ENCODE results near the gene TMEM168.
"Not testable (repeated sequence)": the region's sequence is repeated elsewhere in the genome, so short reads cannot be mapped to it uniquely, and the experiment has no call there.

The TMEM168 gene

GRCh38 chr7:112745635-112746034 lies 44.6 kb downstream of the TMEM168 start:
- no peak for TF ChIP-seq CTCF (IDR thresholded peaks at IDR 0.05; ENCODE audit: low read depth, low read length)
- H3K4me1 ChIP-seq, result no peaks in the 10 kb centered on the region
- H3K9me3 ChIP-seq, result no peaks in the 10 kb centered on the region
- DNase-seq, result no peak
- no peak overlapping the region for H3K4me3 ChIP-seq (ENCODE audit: low read depth, low read length)
- H3K36me3 ChIP-seq, result no peaks in the 10 kb centered on the region
- H3K27me3 ChIP-seq, result peaks cover 12% of the 10 kb centered on the region

DNA sequence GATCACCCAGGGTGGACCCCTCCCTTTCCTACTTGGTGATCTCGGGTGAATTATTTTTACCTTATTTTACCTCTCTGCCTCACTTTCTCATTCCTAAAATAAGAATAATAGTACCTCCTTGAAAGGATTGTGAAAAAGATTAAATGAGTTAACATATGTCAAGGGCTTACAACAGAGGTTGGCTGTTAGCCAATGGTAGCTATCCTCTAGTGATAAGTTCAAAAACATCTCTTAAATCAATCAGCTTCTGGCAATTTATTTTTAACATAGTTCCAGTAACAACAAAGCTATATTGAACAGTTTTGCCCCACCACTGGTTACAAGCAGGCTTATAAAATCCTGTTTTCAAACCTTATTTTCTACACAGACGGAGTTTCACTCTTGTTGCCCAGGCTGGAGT lies 45.4 kb downstream of the TMEM168 start:
- TF ChIP-seq CTCF (IDR thresholded peaks at IDR 0.05; ENCODE audit: low read depth, low read length), result no peak

GRCh38 chr7:112743811-112744210 lies 46.4 kb downstream of the TMEM168 start:
- H3K27me3 ChIP-seq, result peaks cover 5% of the 10 kb centered on the region
- TF ChIP-seq CTCF (IDR thresholded peaks at IDR 0.05; ENCODE audit: low read depth, low read length), result no peak
- peak; percentile 20 for DNase-seq
- H3K4me3 ChIP-seq (ENCODE audit: low read depth, low read length), result no peak overlapping the region
- no peaks in the 10 kb centered on the region for H3K4me1 ChIP-seq
- no peaks in the 10 kb centered on the region for H3K36me3 ChIP-seq
- H3K9me3 ChIP-seq, result no peaks in the 10 kb centered on the region

More for the DNA sequence above, 45.4 kb downstream of the TMEM168 start:
- peaks cover 5% of the 10 kb centered on the region for H3K27me3 ChIP-seq
- H3K9me3 ChIP-seq, result no peaks in the 10 kb centered on the region
- no peak for DNase-seq
- H3K4me1 ChIP-seq, result no peaks in the 10 kb centered on the region
- H3K36me3 ChIP-seq, result no peaks in the 10 kb centered on the region
- H3K4me3 ChIP-seq (ENCODE audit: low read depth, low read length), result no peak overlapping the region

DNA sequence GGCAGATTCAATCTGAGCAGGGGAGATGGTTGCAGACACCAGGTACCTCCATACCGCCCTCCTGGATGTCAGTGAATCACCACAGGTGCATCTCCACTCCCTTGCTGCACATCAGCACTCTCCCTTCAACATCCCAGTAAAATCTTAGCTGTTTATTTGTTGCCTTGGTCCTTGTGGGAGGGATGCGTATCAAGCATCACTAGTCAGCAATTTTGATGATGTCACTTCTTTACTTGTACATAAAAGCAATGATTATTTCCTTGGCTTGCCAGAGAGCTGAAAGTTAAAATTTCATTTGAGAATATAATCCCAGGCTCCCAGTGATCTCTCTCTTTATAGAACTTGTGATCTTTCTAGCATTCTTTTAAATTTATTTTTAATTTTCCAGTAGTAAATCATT lies 49.5 kb downstream of the TMEM168 start:
- H3K27me3 ChIP-seq, result peaks cover 5% of the 10 kb centered on the region

DNA sequence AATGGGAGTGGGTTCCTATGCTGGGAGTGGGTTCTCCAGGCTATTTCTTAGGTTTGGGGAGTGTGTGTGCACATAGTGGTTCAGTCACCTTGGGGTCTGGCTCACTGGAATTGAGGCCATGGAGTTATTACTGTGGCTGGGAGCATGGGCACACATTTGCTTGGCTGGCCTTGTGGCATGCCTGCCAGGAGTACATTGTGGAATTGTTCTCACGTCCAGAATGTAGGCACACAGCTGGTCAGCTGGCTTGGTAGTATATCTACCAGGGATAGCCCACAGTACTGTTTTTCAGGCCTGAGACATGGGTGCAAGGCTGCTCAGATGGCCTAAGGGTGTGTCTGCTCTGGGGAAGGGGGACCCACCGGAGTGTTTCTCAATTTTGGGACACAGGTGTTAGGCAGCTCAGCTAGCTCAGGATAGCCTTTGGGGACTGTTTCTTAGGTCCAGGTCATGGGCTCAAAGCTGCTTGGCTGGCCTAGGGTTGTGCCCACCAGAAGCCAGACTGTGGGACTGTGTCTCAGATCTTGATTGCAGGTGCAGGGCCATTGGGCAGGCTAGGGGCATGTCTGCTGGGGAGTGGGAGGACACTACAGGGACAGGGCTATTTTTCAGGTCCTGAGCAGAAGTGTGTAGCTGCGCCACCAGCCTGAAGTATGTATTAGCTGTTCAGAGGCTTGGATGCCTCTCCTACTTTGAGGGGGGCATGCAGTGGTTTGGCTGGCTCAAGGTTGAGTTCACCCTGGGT lies 50.6 kb downstream of the TMEM168 start:
- TF ChIP-seq CTCF (IDR thresholded peaks at IDR 0.05; ENCODE audit: low read depth, low read length), result no peak
- Histone ChIP-seq H3K4me3 (ENCODE audit: low read depth, low read length) (no peak overlapping the region), H3K4me1 (no peaks in the 10 kb centered on the region), H3K9me3 (no peaks in the 10 kb centered on the region), H3K27me3 (peaks cover 5% of the 10 kb centered on the region), H3K36me3 (no peaks in the 10 kb centered on the region)
- DNase-seq, result no peak

More for the DNA sequence above, 49.5 kb downstream of the TMEM168 start:
- Histone ChIP-seq H3K4me1 (no peaks in the 10 kb centered on the region), H3K36me3 (no peaks in the 10 kb centered on the region), H3K9me3 (no peaks in the 10 kb centered on the region), H3K4me3 (ENCODE audit: low read depth, low read length) (no peak overlapping the region)
- no peak for TF ChIP-seq CTCF (IDR thresholded peaks at IDR 0.05; ENCODE audit: low read depth, low read length)
- DNase-seq, result no peak

DNA sequence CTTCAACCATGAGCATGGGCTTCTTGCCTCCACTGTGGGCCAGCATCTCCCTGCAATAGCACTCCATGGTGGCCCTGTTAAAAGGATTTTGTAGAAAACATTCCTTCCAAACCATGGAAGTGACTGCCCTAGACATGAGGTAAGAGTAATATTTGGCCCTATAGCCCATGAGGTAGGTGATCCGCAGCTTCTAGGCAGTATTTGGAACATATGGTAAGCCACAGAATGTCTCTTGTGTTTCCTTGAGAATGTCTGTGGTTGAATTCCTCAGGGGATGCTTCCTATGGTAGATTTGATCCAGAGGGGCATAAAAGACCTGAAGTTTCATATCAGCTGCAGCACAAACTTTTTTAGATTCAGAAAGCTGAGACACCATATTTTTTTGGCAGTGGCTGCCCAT lies 54.9 kb downstream of the TMEM168 start:
- TF ChIP-seq CTCF (IDR thresholded peaks at IDR 0.05; ENCODE audit: low read depth, low read length), result no peak
- DNase-seq, result no peak
- H3K4me3 ChIP-seq (ENCODE audit: low read depth, low read length), result no peak overlapping the region

DNA sequence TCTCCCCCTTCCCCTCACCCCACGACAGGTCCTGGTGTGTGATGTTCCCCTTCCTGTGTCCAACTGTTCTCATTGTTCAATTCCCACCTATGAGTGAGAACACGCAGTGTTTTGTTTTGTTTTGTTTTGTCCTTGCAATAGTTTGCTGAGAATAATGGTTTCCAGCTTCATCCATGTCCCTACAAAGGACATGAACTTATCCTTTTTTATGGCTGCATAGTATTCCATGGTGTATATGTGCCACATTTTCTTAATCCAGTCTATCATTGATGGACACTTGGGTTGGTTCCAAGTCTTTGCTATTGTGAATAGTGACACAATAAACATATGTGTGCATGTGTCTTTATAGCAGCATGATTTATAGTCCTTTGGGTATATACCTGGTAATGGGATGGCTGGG lies 58.9 kb downstream of the TMEM168 start:
- not testable (repeated sequence) for H3K4me3 ChIP-seq (ENCODE audit: low read depth, low read length); H3K27me3 ChIP-seq; H3K36me3 ChIP-seq; H3K9me3 ChIP-seq; H3K4me1 ChIP-seq; DNase-seq

More for the DNA sequence above, 54.9 kb downstream of the TMEM168 start:
- H3K9me3 ChIP-seq, result no peaks in the 10 kb centered on the region
- H3K4me1 ChIP-seq, result no peaks in the 10 kb centered on the region
- no peaks in the 10 kb centered on the region for H3K27me3 ChIP-seq
- no peaks in the 10 kb centered on the region for H3K36me3 ChIP-seq
